ENCODE data around the gene TBCK.

- TF ChIP-seq, protein P1, sequence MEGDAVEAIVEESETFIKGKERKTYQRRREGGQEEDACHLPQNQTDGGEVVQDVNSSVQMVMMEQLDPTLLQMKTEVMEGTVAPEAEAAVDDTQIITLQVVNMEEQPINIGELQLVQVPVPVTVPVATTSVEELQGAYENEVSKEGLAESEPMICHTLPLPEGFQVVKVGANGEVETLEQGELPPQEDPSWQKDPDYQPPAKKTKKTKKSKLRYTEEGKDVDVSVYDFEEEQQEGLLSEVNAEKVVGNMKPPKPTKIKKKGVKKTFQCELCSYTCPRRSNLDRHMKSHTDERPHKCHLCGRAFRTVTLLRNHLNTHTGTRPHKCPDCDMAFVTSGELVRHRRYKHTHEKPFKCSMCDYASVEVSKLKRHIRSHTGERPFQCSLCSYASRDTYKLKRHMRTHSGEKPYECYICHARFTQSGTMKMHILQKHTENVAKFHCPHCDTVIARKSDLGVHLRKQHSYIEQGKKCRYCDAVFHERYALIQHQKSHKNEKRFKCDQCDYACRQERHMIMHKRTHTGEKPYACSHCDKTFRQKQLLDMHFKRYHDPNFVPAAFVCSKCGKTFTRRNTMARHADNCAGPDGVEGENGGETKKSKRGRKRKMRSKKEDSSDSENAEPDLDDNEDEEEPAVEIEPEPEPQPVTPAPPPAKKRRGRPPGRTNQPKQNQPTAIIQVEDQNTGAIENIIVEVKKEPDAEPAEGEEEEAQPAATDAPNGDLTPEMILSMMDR (conservative IDR thresholded peaks at IDR 0.05) = no peak
- TF ChIP-seq ZFX (IDR thresholded peaks at IDR 0.05) = no peak
Observed at GRCh38 chr4:106017975-106018374, 298.0 kb downstream of the TBCK start.
